ENCODE measurements around the gene FANCC. TPM values are rescaled to one million over a fixed set of nuclear protein-coding genes. Genes with fewer than 3 reads are reported as not detected.
A peak's percentile ranks its signal among the peaks of the same experiment; 100 is the strongest.

Gene FANCC
- total RNA-seq (2012; rRNA removed): 6.3 and 6.4 TPM in 2 replicates
- polyA plus RNA-seq (2012; rRNA removed): 4.0 and 4.7 TPM in 2 replicates
- 2.7 and 2.9 TPM in 2 replicates for polyA plus RNA-seq (2012; cell fraction: cytosol; rRNA removed)
- 4.8 and 6.6 TPM in 2 replicates for polyA plus RNA-seq (2012; cell fraction: nucleus; rRNA removed; ENCODE audit: low replicate concordance)
- percentile 63 among the genes with signal in this experiment for Bru-seq, nascent RNA
- BruChase-seq, experiment 1, labeled RNA remaining after a 6-hour chase: percentile 58 among the genes with signal in this experiment
- BruChase-seq, experiment 2, labeled RNA remaining after a 2-hour chase: percentile 61 among the genes with signal in this experiment
- long read RNA-seq, full-length matches to known transcripts: 5 of 13 reads
- long read RNA-seq, partial matches to known transcripts: 2 of 13 reads
- long read RNA-seq, other reads (novel, unspliced or antisense): 6 of 13 reads

GRCh38 chr9:95317119-95317892, at the start of gene FANCC:
FANCC (minus strand) TSS chr9:95317709; CDS start chr9:95249291, 68,418 bp downstream.
- Histone ChIP-seq H3K4me1 (ENCODE audit: control insufficient read depth, insufficient read depth, low read length) (peaks cover 2% of the 10 kb centered on the region; the same call in 1 of the 2 replicates), H3K4ac (ENCODE audit: low read depth, low read length) (peak within 1 kb of the TSS; percentile 96), H2AK5ac (ENCODE audit: low read depth, low read length) (peak within 1 kb of the TSS; percentile 38; the same call in 1 of the 2 replicates), H3K79me1 (ENCODE audit: low read depth in 1 of 2, low read length in 2 of 2) (peaks cover 10 to 26% of the 10 kb centered on the region in 2 experiments), H4K8ac (ENCODE audit: low read depth in 2 of 2, low read length in 2 of 2) (peak within 1 kb of the TSS; percentile 93 to 100), H3K14ac (replicated peaks; ENCODE audit: low read depth, low read length) (peak within 1 kb of the TSS; percentile 93), H2AFZ (replicated peaks; ENCODE audit: low read length, poor library complexity) (peak within 1 kb of the TSS; percentile 98), H2AK9ac (replicated peaks; ENCODE audit: low read depth, low read length, poor library complexity) (peak within 1 kb of the TSS; percentile 97), H4K5ac (ENCODE audit: low read depth, low read length) (peak within 1 kb of the TSS; percentile 94), H3K4me2 (ENCODE audit: low read depth, low read length) (peak within 1 kb of the TSS; percentile 97), H2BK20ac (ENCODE audit: low read depth, low read length) (peak within 1 kb of the TSS; percentile 69; the same call in 1 of the 2 replicates), H3K27ac (ENCODE audit: insufficient read depth, low read length) (peak within 1 kb of the TSS; percentile 100), H3K18ac (ENCODE audit: low read depth, low read length) (peak within 1 kb of the TSS; percentile 96), H3K27me3 (ENCODE audit: control insufficient read depth, insufficient read depth, low read length) (no peaks in the 10 kb centered on the region), H3K23ac (ENCODE audit: low read depth, low read length) (peak within 1 kb of the TSS; percentile 95), H4K91ac (ENCODE audit: insufficient read depth, low read depth, low read length) (peak within 1 kb of the TSS; percentile 87), H3K9me1 (ENCODE audit: insufficient read depth, low read length) (peaks cover 10% of the 10 kb centered on the region; the same call in 1 of the 2 replicates), H3K56ac (ENCODE audit: extremely low read depth, insufficient read depth, low read length) (peak within 1 kb of the TSS; percentile 99), H2BK5ac (ENCODE audit: low read depth, low read length, poor library complexity, severe bottlenecking) (peak within 1 kb of the TSS; percentile 98), H3K9me3 (ENCODE audit: control insufficient read depth, insufficient read depth, low read length) (no peaks in the 10 kb centered on the region), H3K36me3 (ENCODE audit: control insufficient read depth, insufficient read depth, low read length) (no peaks in the 10 kb centered on the region), H2BK120ac (ENCODE audit: low read depth, low read length) (peak within 1 kb of the TSS; percentile 92), H4K20me1 (ENCODE audit: insufficient read depth, low read length) (no peaks in the 10 kb centered on the region), H3K4me3 (ENCODE audit: insufficient read depth, low read depth, low read length) (peak within 1 kb of the TSS; percentile 99), H3K9ac (ENCODE audit: low read depth, low read length) (peak within 1 kb of the TSS; percentile 99), H2BK15ac (ENCODE audit: low read depth, low read length) (peak within 1 kb of the TSS; percentile 76; the same call in 2 of the 3 replicates)
- in situ Hi-C loops (cut with MboI; ENCODE audit: low sequenced_read_pairs) (loop anchor here (10.0 kb wide), 1 partner anchor 197 kb away; the partner anchor contains the start of gene PTCH1), intact Hi-C loops (cut with micrococcal nuclease) (loop anchor here (2.0 to 5.0 kb wide), 4 partner anchors 145 to 900 kb away; partner anchors contain the start of gene ERCC6L2), dilution Hi-C loops (cut with HindIII; ENCODE audit: low sequenced_read_pairs, unreplicated experiment) (no loop called here)
- peak; percentile 92 for ATAC-seq (ENCODE audit: low read depth)
- no TSS peak for BruUV-seq (replicated peaks)
- POLR2A ChIA-PET (ENCODE audit: unreplicated experiment): interaction anchor here (0.5 to 0.6 kb wide), 2 partner anchors 67 to 96 kb away, joined by 3 to 4 read pairs; no protein-coding TSS in a partner anchor
- 0% methylated on average over 43 of the region's 89 CpGs; no CpG with 5 or more reads in 1 of the 2 experiments for WGBS, 2 experiments (ENCODE audit: extremely low coverage in 2 of 2, insufficient read length in 1 of 2)
- TF ChIP-seq BHLHE40 (IDR thresholded peaks at IDR 0.05; ENCODE audit: low read depth, low read length): peak; percentile 76
- TF ChIP-seq RAD21 (IDR thresholded peaks at IDR 0.05; ENCODE audit: low read length): no peak
- peak; percentile 86 for TF ChIP-seq POLR2A (IDR thresholded peaks at IDR 0.05; ENCODE audit: low read depth, low read length)
- TF ChIP-seq CHD1 (IDR thresholded peaks at IDR 0.05; ENCODE audit: low read depth, low read length): no peak
- TF ChIP-seq MAZ (IDR thresholded peaks at IDR 0.05; ENCODE audit: borderline replicate concordance, low read depth, low read length): peak; percentile 24; the same call in 1 of the 2 replicates
- no peak for TF ChIP-seq SMC3 (IDR thresholded peaks at IDR 0.05; ENCODE audit: low read depth, low read length)
- TF ChIP-seq MXI1 (IDR thresholded peaks at IDR 0.05; ENCODE audit: borderline replicate concordance, low read depth, low read length): 0 out of 2 replicates have a peak, but pooled peaks have one; percentile 72
- TF ChIP-seq USF2 (IDR thresholded peaks at IDR 0.05; ENCODE audit: low read depth, low read length): peak; percentile 61
- DNase-seq: peak; percentile 86
- CTCF ChIA-PET: no interaction called here

Data from IMR-90 (cell line).